DND-41 (cell line): ENCODE measurements around the gene LLGL1.

Experiments
- EZH2 ChIP-seq: IDR thresholded peaks from 3 replicates; pipeline ENCODE4 v1.6.1; 2012; ENCODE audit warnings: borderline replicate concordance, low read depth, mild to moderate bottlenecking, moderate library complexity, low read length, inconsistent platforms; ENCODE audit not compliant: severe bottlenecking
- TF ChIP-seq, protein P1 (sequence below): IDR thresholded peaks from 2 replicates; pipeline ENCODE4 v1.5.1; 2012; ENCODE audit warnings: borderline replicate concordance, low read length, moderate library complexity, mild to moderate bottlenecking; ENCODE audit not compliant: poor library complexity, severe bottlenecking; ENCODE audit errors: extremely low read depth

DNA sequence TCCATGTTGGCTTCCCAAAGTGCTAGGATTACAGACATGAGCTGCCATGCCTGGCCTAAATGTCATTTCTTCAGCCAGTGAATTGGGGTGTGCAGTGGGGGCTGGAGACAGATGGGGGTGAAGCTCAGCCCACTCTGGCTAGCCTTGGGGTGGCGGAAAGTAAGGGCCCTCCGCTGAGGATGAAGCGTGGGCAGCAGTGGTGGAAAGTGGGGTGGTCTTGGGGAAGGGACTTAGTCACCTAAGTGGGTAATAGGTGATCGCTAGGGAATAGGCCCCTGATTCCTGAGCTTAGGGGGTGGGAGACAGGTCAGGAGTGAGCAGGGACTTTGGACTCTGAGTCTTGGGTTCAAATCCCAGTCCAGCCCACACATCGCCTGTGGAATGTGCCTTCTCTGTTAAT is 2.2 kb downstream of the LLGL1 start:
- TF ChIP-seq, protein P1, sequence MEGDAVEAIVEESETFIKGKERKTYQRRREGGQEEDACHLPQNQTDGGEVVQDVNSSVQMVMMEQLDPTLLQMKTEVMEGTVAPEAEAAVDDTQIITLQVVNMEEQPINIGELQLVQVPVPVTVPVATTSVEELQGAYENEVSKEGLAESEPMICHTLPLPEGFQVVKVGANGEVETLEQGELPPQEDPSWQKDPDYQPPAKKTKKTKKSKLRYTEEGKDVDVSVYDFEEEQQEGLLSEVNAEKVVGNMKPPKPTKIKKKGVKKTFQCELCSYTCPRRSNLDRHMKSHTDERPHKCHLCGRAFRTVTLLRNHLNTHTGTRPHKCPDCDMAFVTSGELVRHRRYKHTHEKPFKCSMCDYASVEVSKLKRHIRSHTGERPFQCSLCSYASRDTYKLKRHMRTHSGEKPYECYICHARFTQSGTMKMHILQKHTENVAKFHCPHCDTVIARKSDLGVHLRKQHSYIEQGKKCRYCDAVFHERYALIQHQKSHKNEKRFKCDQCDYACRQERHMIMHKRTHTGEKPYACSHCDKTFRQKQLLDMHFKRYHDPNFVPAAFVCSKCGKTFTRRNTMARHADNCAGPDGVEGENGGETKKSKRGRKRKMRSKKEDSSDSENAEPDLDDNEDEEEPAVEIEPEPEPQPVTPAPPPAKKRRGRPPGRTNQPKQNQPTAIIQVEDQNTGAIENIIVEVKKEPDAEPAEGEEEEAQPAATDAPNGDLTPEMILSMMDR = no peak
- TF ChIP-seq EZH2 = no peak
